GM12801 (cell line): ENCODE measurements around the gene MTHFD2L.

Source experiments
- CTCF ChIP-seq: IDR thresholded peaks from one replicate; pipeline ENCODE4 v1.5.1; 2011; ENCODE audit warnings: control low read depth; ENCODE audit not compliant: insufficient read length; ENCODE audit errors: extremely low read depth

The MTHFD2L gene

GRCh38 chr4:74166135-74166534, 8.2 kb downstream of the MTHFD2L start:
- no peak for TF ChIP-seq CTCF

- no peak for TF ChIP-seq CTCF
These were observed 8.9 kb downstream of the MTHFD2L start for GRCh38 chr4:74166818-74167217.

- TF ChIP-seq CTCF: no peak
These were observed 9.7 kb downstream of the MTHFD2L start for GRCh38 chr4:74167585-74167984.

GRCh38 chr4:74168841-74169240, 10.9 kb downstream of the MTHFD2L start:
- no peak for TF ChIP-seq CTCF

- no peak for TF ChIP-seq CTCF
These were observed 15.4 kb downstream of the MTHFD2L start for GRCh38 chr4:74173321-74173720.

- TF ChIP-seq CTCF: no peak
These were observed 16.5 kb downstream of the MTHFD2L start for GRCh38 chr4:74174421-74174820.

- TF ChIP-seq CTCF: no peak
These were observed 17.0 kb downstream of the MTHFD2L start for GRCh38 chr4:74174941-74175340.

- TF ChIP-seq CTCF: no peak
These were observed 17.5 kb downstream of the MTHFD2L start for GRCh38 chr4:74175379-74175778.
